Spleen (tissue), 11 donors: ENCODE data around the gene MDGA2. TPM values are rescaled to one million over a fixed set of nuclear protein-coding genes. Genes with fewer than 3 reads are reported as not detected.

ENCODE experiments used
- DNase-seq: peaks from one replicate; pipeline ENCODE4 v3.0.0-alpha.2; 2020
- H3K27ac ChIP-seq, 8 donors: fragments of 200-600 bp; sonication (generic) in 7 of 8; 1 replicate in 4 of 8; 2 replicates in 4 of 8; pipeline versions ENCODE4 v1.5.0 to v1.8.0; 2016 to 2021; ENCODE audit warnings: inconsistent platforms in 4 of 8, mild to moderate bottlenecking in 4 of 8, moderate library complexity in 1 of 8
- H3K27me3 ChIP-seq, 7 donors: fragments of 200-600 bp; sonication (generic) in 6 of 7; replicated peaks in 1 of 7; 1 replicate in 4 of 7; 2 replicates in 3 of 7; pipeline versions ENCODE4 v1.5.0 to v1.8.0; 2016 to 2021; ENCODE audit warnings: inconsistent platforms in 3 of 7, mild to moderate bottlenecking in 1 of 7
- H3K36me3 ChIP-seq, 6 donors: fragments of 200-600 bp; sonication (generic) in 5 of 6; 1 replicate in 4 of 6; 2 replicates in 2 of 6; pipeline versions ENCODE4 v1.5.0 to v1.8.0; 2016 to 2021; ENCODE audit warnings: inconsistent platforms in 2 of 6
- H3K4me1 ChIP-seq, 6 donors: fragments of 200-600 bp; sonication (generic) in 5 of 6; 1 replicate in 3 of 6; 2 replicates in 3 of 6; pipeline versions ENCODE4 v1.5.0 to v1.8.0; 2016 to 2021; ENCODE audit warnings: inconsistent platforms in 3 of 6
- H3K4me3 ChIP-seq, 8 donors: fragments of 200-600 bp; sonication (generic) in 7 of 8; 1 replicate in 4 of 8; 2 replicates in 4 of 8; pipeline versions ENCODE4 v1.5.0 to v1.8.0; 2016 to 2021; ENCODE audit warnings: inconsistent platforms in 4 of 8, mild to moderate bottlenecking in 4 of 8, moderate library complexity in 2 of 8
- H3K9me3 ChIP-seq, 8 donors: fragments of 200-600 bp; sonication (generic) in 7 of 8; 1 replicate in 4 of 8; 2 replicates in 4 of 8; pipeline versions ENCODE4 v1.5.0 to v1.8.0; 2016 to 2021; ENCODE audit warnings: inconsistent platforms in 4 of 8
- POLR2A ChIP-seq, 3 donors: fragments of 450-650 bp; IDR thresholded peaks; one replicate each; pipeline ENCODE4 v1.5.1; 2017; ENCODE audit warnings: antibody characterized with exemption in 3 of 3, mild to moderate bottlenecking in 1 of 3
- POLR2AphosphoS5 ChIP-seq, 3 donors: sonication (generic); formaldehyde crosslinking; IDR thresholded peaks; one replicate each; pipeline ENCODE4 v1.5.1; 2017; ENCODE audit warnings: antibody characterized with exemption in 3 of 3
- WGBS, 5 donors: extraction: QIAGEN DNeasy Blood & Tissue Kit in 3 of 5; methylation state at CpG; one replicate each; pipeline versions ENCODE4 v1.1.5 to v1.1.7; 2013 to 2018; 5-methylcytosine and 5-hydroxymethylcytosine counted together
- intact Hi-C: fragments of 100-400 bp; cut with DNase I; formaldehyde crosslinking; loops from one replicate; pipeline ENCODE4 v1.15.0; 2023; ENCODE audit warnings: low total_unique reads
- polyA plus RNA-seq, 3 donors: library from polyadenylated mRNA; stranded (reverse); fragments of 200-250 nt; gene quantifications; one replicate each; pipeline ENCODE4 v1.2.1, GENCODE V29; 2013
- total RNA-seq, 7 donors: library from RNA; depleted of rRNA in 3 of 7; stranded (reverse); fragments of >200 nt in 3 of 7; fragmentation: NEBNext Ultra II Directional in 4 of 7; extraction: Animal tissue kit (Norgen Biotek cat#: 25700) in 4 of 7; gene quantifications; one replicate each; pipeline versions ENCODE4 v1.1.0 to v1.2.1, GENCODE V29; 2016 to 2021
- TF ChIP-seq, protein P1 (sequence below), 11 experiments: fragments of 200-600 bp in 7 of 11; fragments of 450-650 bp in 4 of 11; sonication (generic) in 4 of 11; IDR thresholded peaks in 8 of 11; conservative IDR thresholded peaks in 3 of 11; 1 replicate in 7 of 11; 2 replicates in 4 of 11; pipeline versions ENCODE4 v1.4.0 to v1.8.0; 2016 to 2021; ENCODE audit warnings: antibody characterized with exemption in 11 of 11, inconsistent platforms in 4 of 11, mild to moderate bottlenecking in 1 of 11
- donor health status: healthy with polysubstance abuse.
- donor health status: DM: no; HTN: no; CAD: no; lungs with moderate emphysema.
- donor health status: DM: no; HTN: no; CAD: no.
- donor health status: Bipolar disorder and iron deficiency.
- donor health status: healthy.
- donor health status: DM: no; HTN: no; CAD: no.
- donor health status: DM: yes; HTN: yes; CAD: no.

The MDGA2 gene
- total and polyA plus RNA-seq, 10 donors, result 0.06 to 0.26 (median 0.07) TPM; not detected in 7

- Histone ChIP-seq H3K27me3 (no peaks in the 10 kb centered on the region), H3K36me3 (no peaks in the 10 kb centered on the region), H3K4me1 (no peaks in the 10 kb centered on the region), H3K4me3 (no peak overlapping the region), H3K9me3 (peaks cover 0 to 3% (median 0%) of the 10 kb centered on the region in 8 donors), H3K27ac (no peak overlapping the region)
- DNase-seq, result no peak
- TF ChIP-seq, protein P1, sequence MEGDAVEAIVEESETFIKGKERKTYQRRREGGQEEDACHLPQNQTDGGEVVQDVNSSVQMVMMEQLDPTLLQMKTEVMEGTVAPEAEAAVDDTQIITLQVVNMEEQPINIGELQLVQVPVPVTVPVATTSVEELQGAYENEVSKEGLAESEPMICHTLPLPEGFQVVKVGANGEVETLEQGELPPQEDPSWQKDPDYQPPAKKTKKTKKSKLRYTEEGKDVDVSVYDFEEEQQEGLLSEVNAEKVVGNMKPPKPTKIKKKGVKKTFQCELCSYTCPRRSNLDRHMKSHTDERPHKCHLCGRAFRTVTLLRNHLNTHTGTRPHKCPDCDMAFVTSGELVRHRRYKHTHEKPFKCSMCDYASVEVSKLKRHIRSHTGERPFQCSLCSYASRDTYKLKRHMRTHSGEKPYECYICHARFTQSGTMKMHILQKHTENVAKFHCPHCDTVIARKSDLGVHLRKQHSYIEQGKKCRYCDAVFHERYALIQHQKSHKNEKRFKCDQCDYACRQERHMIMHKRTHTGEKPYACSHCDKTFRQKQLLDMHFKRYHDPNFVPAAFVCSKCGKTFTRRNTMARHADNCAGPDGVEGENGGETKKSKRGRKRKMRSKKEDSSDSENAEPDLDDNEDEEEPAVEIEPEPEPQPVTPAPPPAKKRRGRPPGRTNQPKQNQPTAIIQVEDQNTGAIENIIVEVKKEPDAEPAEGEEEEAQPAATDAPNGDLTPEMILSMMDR (IDR thresholded peaks at IDR 0.05 in 8 of 11, conservative IDR thresholded peaks at IDR 0.05 in 3 of 11), result no peak
- TF ChIP-seq POLR2AphosphoS5 (IDR thresholded peaks at IDR 0.05) (no peak), POLR2A (IDR thresholded peaks at IDR 0.05) (no peak)
- intact Hi-C loops, result no loop called here
- WGBS, 5 donors, result 51 to 67% (median 64%) methylated on average over 2 of the region's 2 CpGs
Measured at GRCh38 chr14:47536341-47536740, 139.1 kb downstream of the MDGA2 start.

DNA sequence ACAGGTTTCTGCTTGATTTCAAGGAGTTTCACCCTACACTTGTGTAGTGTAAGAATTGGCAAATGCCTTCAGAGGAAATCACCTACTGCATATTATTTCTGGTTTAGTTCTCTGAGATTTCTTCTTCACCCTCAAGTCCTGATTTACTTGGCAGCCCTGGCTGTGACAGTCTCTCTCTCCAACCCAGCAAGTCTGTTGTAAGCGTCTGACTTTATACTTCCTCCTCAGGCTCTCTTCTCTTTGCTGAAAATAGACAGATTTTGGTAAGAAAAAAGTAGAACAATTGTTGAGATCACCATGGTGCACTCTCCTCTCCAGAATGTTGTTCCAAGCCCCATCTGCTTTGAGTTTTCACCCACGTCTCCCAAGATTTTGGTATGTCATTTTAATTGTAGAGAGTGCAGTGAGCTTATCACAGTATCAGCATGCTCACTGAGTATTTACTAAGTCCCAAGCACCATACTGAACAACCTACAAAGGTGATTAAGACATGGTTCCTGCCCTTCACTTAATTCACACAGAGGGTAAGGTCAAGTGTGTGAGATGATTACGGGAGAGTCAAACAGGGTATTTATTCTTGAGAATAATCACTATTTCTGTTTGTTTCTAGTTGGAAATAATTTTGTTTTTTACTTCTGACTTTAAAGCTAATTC lies 148.7 kb downstream of the MDGA2 start:
- intact Hi-C loops, result no loop called here
- H3K4me1 ChIP-seq, result no peaks in the 10 kb centered on the region
- H3K9me3 ChIP-seq, result peaks cover 0 to 22% (median 10%) of the 10 kb centered on the region in 8 donors
- TF ChIP-seq, protein P1 (IDR thresholded peaks at IDR 0.05 in 8 of 11, conservative IDR thresholded peaks at IDR 0.05 in 3 of 11), result no peak
- TF ChIP-seq POLR2AphosphoS5 (IDR thresholded peaks at IDR 0.05), result no peak
- TF ChIP-seq POLR2A (IDR thresholded peaks at IDR 0.05), result no peak
- no peak overlapping the region for H3K4me3 ChIP-seq
- 71 to 82% (median 73%) methylated on average over 3 of the region's 3 CpGs for WGBS, 5 donors
- no peak for DNase-seq
- no peak overlapping the region for H3K27ac ChIP-seq
- no peaks in the 10 kb centered on the region for H3K27me3 ChIP-seq
- H3K36me3 ChIP-seq, result no peaks in the 10 kb centered on the region

DNA sequence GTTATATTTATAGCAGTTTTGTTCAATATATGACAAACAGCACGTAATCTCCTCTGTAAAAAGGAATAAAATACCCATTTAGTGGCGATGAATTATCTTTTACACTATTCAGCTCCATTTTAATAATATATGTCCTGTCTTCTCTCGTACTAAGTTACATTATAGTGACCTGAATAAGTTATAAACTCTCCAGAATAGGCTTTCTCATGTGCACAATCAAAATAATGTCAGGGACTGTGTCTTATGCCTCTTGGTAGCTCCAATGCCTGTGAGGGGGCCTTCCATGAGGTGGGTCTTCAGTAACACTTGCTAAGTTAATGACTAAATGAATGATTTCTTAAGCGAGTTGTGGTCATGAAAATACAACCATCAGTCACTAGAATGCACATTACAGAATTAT lies 150.9 kb downstream of the MDGA2 start:
- H3K27me3 ChIP-seq, result no peaks in the 10 kb centered on the region
- peaks cover 0 to 4% (median 0%) of the 10 kb centered on the region in 8 donors for H3K9me3 ChIP-seq
- 63 to 84% (median 75%) methylated on average over 4 of the region's 4 CpGs for WGBS, 5 donors
- no peak overlapping the region for H3K4me3 ChIP-seq
- TF ChIP-seq POLR2A (IDR thresholded peaks at IDR 0.05), result no peak
- TF ChIP-seq, protein P1 (IDR thresholded peaks at IDR 0.05 in 8 of 11, conservative IDR thresholded peaks at IDR 0.05 in 3 of 11), result no peak
- TF ChIP-seq POLR2AphosphoS5 (IDR thresholded peaks at IDR 0.05), result no peak
- H3K36me3 ChIP-seq, result no peaks in the 10 kb centered on the region
- no peaks in the 10 kb centered on the region for H3K4me1 ChIP-seq
- H3K27ac ChIP-seq, result no peak overlapping the region
- intact Hi-C loops, result no loop called here
- DNase-seq, result no peak

DNA sequence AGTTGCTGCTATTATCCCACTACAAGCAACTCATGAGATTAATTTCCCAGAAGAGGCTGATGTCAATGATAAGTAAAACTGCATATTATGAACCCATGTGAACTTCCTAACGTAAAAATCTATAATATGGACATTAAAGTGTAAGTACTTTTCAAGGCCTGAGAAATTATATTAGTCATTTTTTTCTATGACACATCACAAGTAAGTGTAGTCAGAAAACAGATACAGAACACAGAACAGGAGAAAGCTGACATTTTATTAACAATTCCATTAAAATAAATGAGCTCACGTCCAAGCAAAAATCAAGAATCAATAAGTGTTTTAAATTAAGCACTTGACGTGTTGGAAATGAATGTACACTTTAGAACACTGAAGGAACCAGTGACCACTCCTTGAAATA lies 155.0 kb downstream of the MDGA2 start:
- Histone ChIP-seq H3K4me3 (no peak overlapping the region), H3K9me3 (peaks cover 0 to 4% (median 0%) of the 10 kb centered on the region in 8 donors), H3K27ac (no peak overlapping the region), H3K36me3 (no peaks in the 10 kb centered on the region), H3K27me3 (no peaks in the 10 kb centered on the region), H3K4me1 (no peaks in the 10 kb centered on the region)
- DNase-seq, result no peak
- intact Hi-C loops, result no loop called here
- 65 to 87% (median 79%) methylated on average over 3 of the region's 3 CpGs for WGBS, 5 donors
- TF ChIP-seq POLR2A (IDR thresholded peaks at IDR 0.05) (no peak), POLR2AphosphoS5 (IDR thresholded peaks at IDR 0.05) (no peak)
- TF ChIP-seq, protein P1 (IDR thresholded peaks at IDR 0.05 in 8 of 11, conservative IDR thresholded peaks at IDR 0.05 in 3 of 11), result no peak
